ENCODE measurements around the gene IRAK2. TPM values are rescaled to one million over a fixed set of nuclear protein-coding genes. Genes with fewer than 3 reads are reported as not detected.

The IRAK2 gene
- total RNA-seq, 1 donor from 2014 or later = 0.44 TPM

- DNase-seq (ENCODE audit: low read depth, low spot score) = no peak
- Mint-ChIP-seq H3K4me1 (peaks cover 27% of the 10 kb centered on the region), H3K27ac (ENCODE audit: unreplicated experiment) (no peak overlapping the region), H3K4me3 (no peak overlapping the region), H3K9me3 (no peaks in the 10 kb centered on the region), H3K36me3 (ENCODE audit: low read depth) (no peaks in the 10 kb centered on the region), H3K27me3 (ENCODE audit: low read depth) (no peaks in the 10 kb centered on the region)
- TF ChIP-seq CTCF (conservative IDR thresholded peaks at IDR 0.05) = no peak
Measured at GRCh38 chr3:10187290-10187876, 22.7 kb downstream of the IRAK2 start.

- H3K4me1 Mint-ChIP-seq = peaks cover 32% of the 10 kb centered on the region
- H3K9me3 Mint-ChIP-seq = no peaks in the 10 kb centered on the region
- H3K27ac Mint-ChIP-seq (ENCODE audit: unreplicated experiment) = no peak overlapping the region
- no peaks in the 10 kb centered on the region for H3K36me3 Mint-ChIP-seq (ENCODE audit: low read depth)
- H3K27me3 Mint-ChIP-seq (ENCODE audit: low read depth) = no peaks in the 10 kb centered on the region
- H3K4me3 Mint-ChIP-seq = no peak overlapping the region
- TF ChIP-seq CTCF (conservative IDR thresholded peaks at IDR 0.05) = no peak
- no peak for DNase-seq (ENCODE audit: low read depth, low spot score)
Measured at GRCh38 chr3:10187944-10188343, 23.2 kb downstream of the IRAK2 start.

- Mint-ChIP-seq H3K4me3 (no peak overlapping the region), H3K27me3 (ENCODE audit: low read depth) (no peaks in the 10 kb centered on the region), H3K9me3 (no peaks in the 10 kb centered on the region), H3K36me3 (ENCODE audit: low read depth) (no peaks in the 10 kb centered on the region), H3K4me1 (peaks cover 34% of the 10 kb centered on the region), H3K27ac (ENCODE audit: unreplicated experiment) (peak overlapping the region; percentile 83)
- TF ChIP-seq CTCF (conservative IDR thresholded peaks at IDR 0.05) = no peak
- DNase-seq (ENCODE audit: low read depth, low spot score) = no peak
Measured at GRCh38 chr3:10188804-10189556, 24.3 kb downstream of the IRAK2 start.

- Mint-ChIP-seq H3K27me3 (ENCODE audit: low read depth) (no peaks in the 10 kb centered on the region), H3K27ac (ENCODE audit: unreplicated experiment) (no peak overlapping the region), H3K9me3 (no peaks in the 10 kb centered on the region), H3K4me3 (no peak overlapping the region), H3K4me1 (peaks cover 36% of the 10 kb centered on the region), H3K36me3 (ENCODE audit: low read depth) (no peaks in the 10 kb centered on the region)
- DNase-seq (ENCODE audit: low read depth, low spot score) = no peak
- no peak for TF ChIP-seq CTCF (conservative IDR thresholded peaks at IDR 0.05)
Measured at GRCh38 chr3:10189557-10190354, 25.0 kb downstream of the IRAK2 start.

- H3K27me3 Mint-ChIP-seq (ENCODE audit: low read depth) = no peaks in the 10 kb centered on the region
- no peaks in the 10 kb centered on the region for H3K9me3 Mint-ChIP-seq
- H3K4me1 Mint-ChIP-seq = peaks cover 19% of the 10 kb centered on the region
- DNase-seq (ENCODE audit: low read depth, low spot score) = peak; percentile 10
- H3K36me3 Mint-ChIP-seq (ENCODE audit: low read depth) = no peaks in the 10 kb centered on the region
- TF ChIP-seq CTCF (conservative IDR thresholded peaks at IDR 0.05) = no peak
- no peak overlapping the region for H3K4me3 Mint-ChIP-seq
- H3K27ac Mint-ChIP-seq (ENCODE audit: unreplicated experiment) = no peak overlapping the region
Measured at GRCh38 chr3:10192953-10193691, 28.4 kb downstream of the IRAK2 start.

Measured in neural crest cell (in vitro differentiated cells).